Uterus (tissue), 4 donors: ENCODE results near the gene SIRPG. TPM values are rescaled to one million over a fixed set of nuclear protein-coding genes. Genes with fewer than 3 reads are reported as not detected.

Experiments
- DNase-seq, 2 donors: peaks; one replicate each; pipeline ENCODE4 v3.0.0-alpha.2; 2019 to 2020
- H3K27ac ChIP-seq, 2 donors: fragments of 200-600 bp; sonication (generic); 1 replicate in 1 of 2; 2 replicates in 1 of 2; pipeline ENCODE4 v1.5.1; 2016 to 2018
- H3K27me3 ChIP-seq, 2 donors: fragments of 200-600 bp; sonication (generic); one replicate each; pipeline ENCODE4 v1.5.1; 2018 to 2019; ENCODE audit warnings: control low read depth in 1 of 2
- H3K36me3 ChIP-seq, 2 donors: fragments of 200-600 bp; sonication (generic); one replicate each; pipeline ENCODE4 v1.5.1; 2019; ENCODE audit warnings: control low read depth in 1 of 2
- H3K4me1 ChIP-seq, 2 donors: fragments of 200-600 bp; sonication (generic); one replicate each; pipeline ENCODE4 v1.5.1; 2018 to 2019; ENCODE audit warnings: control low read depth in 1 of 2
- H3K4me3 ChIP-seq, 2 donors: fragments of 200-600 bp; sonication (generic); 1 replicate in 1 of 2; 2 replicates in 1 of 2; pipeline ENCODE4 v1.5.1; 2018 to 2019; ENCODE audit warnings: mild to moderate bottlenecking in 1 of 2
- H3K9me3 ChIP-seq, 2 donors: fragments of 200-600 bp; sonication (generic); one replicate each; pipeline ENCODE4 v1.5.1; 2019; ENCODE audit warnings: control low read depth in 1 of 2
- CTCF ChIP-seq, 4 experiments: fragments of 200-600 bp in 2 of 4; fragments of 450-650 bp in 2 of 4; sonication (generic) in 2 of 4; IDR thresholded peaks; one replicate each; pipeline ENCODE4 v1.5.1; 2016 to 2019; ENCODE audit warnings: antibody characterized with exemption in 4 of 4, mild to moderate bottlenecking in 2 of 4, moderate library complexity in 1 of 4
- POLR2A ChIP-seq, 2 donors: fragments of 450-650 bp; IDR thresholded peaks; one replicate each; pipeline ENCODE4 v1.6.1; 2016; ENCODE audit warnings: antibody characterized with exemption in 2 of 2, mild to moderate bottlenecking in 1 of 2, moderate library complexity in 1 of 2
- intact Hi-C: fragments of 100-400 bp; cut with DNase I; formaldehyde crosslinking; loops from one replicate; pipeline ENCODE4 v1.15.1; 2023; ENCODE audit warnings: low total_unique reads
- total RNA-seq, 4 donors: library from RNA; depleted of rRNA in 3 of 4; stranded (reverse); fragments of >200 nt in 3 of 4; gene quantifications; one replicate each; pipeline versions ENCODE4 v1.1.0 to v1.2.4, GENCODE V29; 2014 to 2023
- donor health status: DM: yes; HTN: yes; CAD: no.

The SIRPG gene
- total RNA-seq, 4 donors from 2014 or later: 0.28 TPM; not detected in 3

- intact Hi-C loops: no loop called here
- no peaks in the 10 kb centered on the region for H3K9me3 ChIP-seq
These were observed 25.4 kb downstream of the SIRPG start for GRCh38 chr20:1632178-1632577.

GRCh38 chr20:1631309-1632151 lies 26.0 kb downstream of the SIRPG start:
- H3K36me3 ChIP-seq: no peaks in the 10 kb centered on the region

More at GRCh38 chr20:1632178-1632577, 25.4 kb downstream of the SIRPG start:
- no peak overlapping the region for H3K27ac ChIP-seq
- no peaks in the 10 kb centered on the region for H3K36me3 ChIP-seq
- H3K4me3 ChIP-seq: no peak overlapping the region
- DNase-seq: no peak
- H3K27me3 ChIP-seq: no peaks in the 10 kb centered on the region
- no peaks in the 10 kb centered on the region for H3K4me1 ChIP-seq
- TF ChIP-seq POLR2A (IDR thresholded peaks at IDR 0.05) (no peak), CTCF (IDR thresholded peaks at IDR 0.05) (no peak)

GRCh38 chr20:1630186-1630585 lies 27.4 kb downstream of the SIRPG start:
- no peak overlapping the region for H3K4me3 ChIP-seq
- no peaks in the 10 kb centered on the region for H3K4me1 ChIP-seq
- TF ChIP-seq POLR2A (IDR thresholded peaks at IDR 0.05) (no peak), CTCF (IDR thresholded peaks at IDR 0.05) (no peak)
- no peaks in the 10 kb centered on the region for H3K9me3 ChIP-seq
- H3K36me3 ChIP-seq: no peaks in the 10 kb centered on the region
- intact Hi-C loops: no loop called here
- no peak for DNase-seq
- H3K27ac ChIP-seq: no peak overlapping the region
- no peaks in the 10 kb centered on the region for H3K27me3 ChIP-seq

More at GRCh38 chr20:1631309-1632151, 26.0 kb downstream of the SIRPG start:
- H3K27ac ChIP-seq: no peak overlapping the region
- H3K4me3 ChIP-seq: no peak overlapping the region
- no peaks in the 10 kb centered on the region for H3K9me3 ChIP-seq
- no peak for DNase-seq
- TF ChIP-seq CTCF (IDR thresholded peaks at IDR 0.05) (no peak), POLR2A (IDR thresholded peaks at IDR 0.05) (no peak)
- intact Hi-C loops: no loop called here
- no peaks in the 10 kb centered on the region for H3K27me3 ChIP-seq
- no peaks in the 10 kb centered on the region for H3K4me1 ChIP-seq

DNA sequence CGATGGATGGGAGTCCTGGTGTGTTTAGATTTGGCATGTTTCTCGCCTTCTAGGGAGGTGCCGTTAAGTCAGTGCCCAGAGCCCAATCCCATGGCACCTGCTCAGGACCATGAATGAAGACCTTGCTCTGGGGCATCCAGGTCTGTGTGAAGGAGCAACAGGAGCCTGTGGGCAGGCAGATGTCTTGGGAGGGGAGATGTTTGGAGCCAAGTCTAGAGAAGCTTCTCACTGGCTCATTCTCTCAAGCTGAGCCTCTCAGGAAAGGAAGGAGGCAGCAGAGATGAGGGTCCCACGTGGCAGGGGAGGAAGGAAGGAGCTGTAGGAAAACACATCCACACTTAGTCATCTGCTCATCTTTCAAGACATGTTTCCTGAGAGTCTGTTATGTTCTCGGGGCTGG lies 28.3 kb downstream of the SIRPG start:
- TF ChIP-seq POLR2A (IDR thresholded peaks at IDR 0.05) (no peak), CTCF (IDR thresholded peaks at IDR 0.05) (no peak)
- no peaks in the 10 kb centered on the region for H3K9me3 ChIP-seq
- H3K36me3 ChIP-seq: no peaks in the 10 kb centered on the region
- intact Hi-C loops: no loop called here
- H3K4me1 ChIP-seq: no peaks in the 10 kb centered on the region
- H3K27me3 ChIP-seq: no peaks in the 10 kb centered on the region
- no peak for DNase-seq
- H3K27ac ChIP-seq: no peak overlapping the region
- H3K4me3 ChIP-seq: no peak overlapping the region

DNA sequence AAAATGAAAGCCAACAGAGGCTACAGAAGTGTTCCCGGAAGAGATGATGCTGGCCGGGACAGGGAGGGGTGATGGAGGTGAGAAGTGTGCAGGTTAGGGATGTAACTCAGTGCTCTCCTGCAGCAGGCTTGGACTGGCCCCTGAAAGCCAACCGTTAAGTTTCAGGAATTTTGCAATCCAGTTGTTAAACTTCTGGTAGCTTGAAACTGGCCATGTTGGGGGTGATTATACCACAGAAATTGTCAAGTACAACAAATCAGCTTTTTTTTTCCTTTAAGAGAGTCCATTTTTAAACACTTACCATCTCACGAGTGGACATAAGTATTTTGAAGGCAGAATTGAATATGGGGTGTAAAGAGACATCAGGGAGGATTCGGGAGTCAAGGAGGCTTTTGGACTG lies 29.0 kb downstream of the SIRPG start:
- intact Hi-C loops: no loop called here
- no peaks in the 10 kb centered on the region for H3K27me3 ChIP-seq
- H3K36me3 ChIP-seq: no peaks in the 10 kb centered on the region
- TF ChIP-seq POLR2A (IDR thresholded peaks at IDR 0.05) (no peak), CTCF (IDR thresholded peaks at IDR 0.05) (no peak)
- H3K4me1 ChIP-seq: no peaks in the 10 kb centered on the region
- H3K9me3 ChIP-seq: no peaks in the 10 kb centered on the region
- H3K27ac ChIP-seq: no peak overlapping the region
- no peak for DNase-seq
- no peak overlapping the region for H3K4me3 ChIP-seq
